ENCODE measurements around the gene NEK1.

DNA sequence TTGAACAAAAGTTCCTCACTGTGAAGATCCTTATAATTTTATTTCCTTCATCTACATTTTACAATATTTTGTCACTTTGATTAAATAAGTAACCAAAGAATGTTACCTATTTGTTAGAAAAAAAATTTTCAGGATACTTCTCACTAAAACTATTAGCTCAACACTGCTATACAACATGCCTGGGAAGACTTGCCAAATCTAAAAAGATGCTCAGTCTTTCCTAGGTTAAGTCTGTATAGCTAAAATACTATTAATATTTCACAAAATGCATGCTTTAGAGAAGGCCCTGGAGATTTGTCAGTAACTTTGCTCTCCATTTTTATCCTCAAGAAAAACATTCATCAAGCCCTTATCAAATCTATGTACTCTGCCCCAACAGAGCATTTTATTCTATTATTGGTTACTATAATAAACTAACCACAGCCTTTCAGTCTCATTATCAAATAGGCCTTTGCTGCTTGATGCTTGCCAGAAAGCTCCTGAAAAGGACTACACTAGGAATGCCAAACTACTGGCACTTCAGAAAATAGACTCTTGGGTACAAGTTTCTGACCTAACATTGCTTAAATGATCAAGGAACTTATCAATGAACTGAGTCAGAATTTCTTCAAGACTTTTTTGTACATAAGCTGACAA, 17.7 kb downstream of the NEK1 start:
- TF ChIP-seq POLR2AphosphoS5 (IDR thresholded peaks at IDR 0.05; ENCODE audit: low read depth, low read length) (no peak), TAF1 (IDR thresholded peaks at IDR 0.05; ENCODE audit: borderline replicate concordance, insufficient read depth, low read length) (no peak)
- TF ChIP-seq, protein P1, sequence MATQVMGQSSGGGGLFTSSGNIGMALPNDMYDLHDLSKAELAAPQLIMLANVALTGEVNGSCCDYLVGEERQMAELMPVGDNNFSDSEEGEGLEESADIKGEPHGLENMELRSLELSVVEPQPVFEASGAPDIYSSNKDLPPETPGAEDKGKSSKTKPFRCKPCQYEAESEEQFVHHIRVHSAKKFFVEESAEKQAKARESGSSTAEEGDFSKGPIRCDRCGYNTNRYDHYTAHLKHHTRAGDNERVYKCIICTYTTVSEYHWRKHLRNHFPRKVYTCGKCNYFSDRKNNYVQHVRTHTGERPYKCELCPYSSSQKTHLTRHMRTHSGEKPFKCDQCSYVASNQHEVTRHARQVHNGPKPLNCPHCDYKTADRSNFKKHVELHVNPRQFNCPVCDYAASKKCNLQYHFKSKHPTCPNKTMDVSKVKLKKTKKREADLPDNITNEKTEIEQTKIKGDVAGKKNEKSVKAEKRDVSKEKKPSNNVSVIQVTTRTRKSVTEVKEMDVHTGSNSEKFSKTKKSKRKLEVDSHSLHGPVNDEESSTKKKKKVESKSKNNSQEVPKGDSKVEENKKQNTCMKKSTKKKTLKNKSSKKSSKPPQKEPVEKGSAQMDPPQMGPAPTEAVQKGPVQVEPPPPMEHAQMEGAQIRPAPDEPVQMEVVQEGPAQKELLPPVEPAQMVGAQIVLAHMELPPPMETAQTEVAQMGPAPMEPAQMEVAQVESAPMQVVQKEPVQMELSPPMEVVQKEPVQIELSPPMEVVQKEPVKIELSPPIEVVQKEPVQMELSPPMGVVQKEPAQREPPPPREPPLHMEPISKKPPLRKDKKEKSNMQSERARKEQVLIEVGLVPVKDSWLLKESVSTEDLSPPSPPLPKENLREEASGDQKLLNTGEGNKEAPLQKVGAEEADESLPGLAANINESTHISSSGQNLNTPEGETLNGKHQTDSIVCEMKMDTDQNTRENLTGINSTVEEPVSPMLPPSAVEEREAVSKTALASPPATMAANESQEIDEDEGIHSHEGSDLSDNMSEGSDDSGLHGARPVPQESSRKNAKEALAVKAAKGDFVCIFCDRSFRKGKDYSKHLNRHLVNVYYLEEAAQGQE (IDR thresholded peaks at IDR 0.05; ENCODE audit: insufficient read depth in 1 of 2, low read depth in 2 of 2, low read length in 2 of 2), result no peak

All from PFSK-1 (cell line).